ENCODE results near the gene PCOLCE2. TPM values are rescaled to one million over a fixed set of nuclear protein-coding genes. Genes with fewer than 3 reads are reported as not detected.

The PCOLCE2 gene
- polyA plus RNA-seq, 1 donor (not counting 4 experiments of a cell fraction or from before 2014, with no cell fraction given) = 2.4 TPM

DNA sequence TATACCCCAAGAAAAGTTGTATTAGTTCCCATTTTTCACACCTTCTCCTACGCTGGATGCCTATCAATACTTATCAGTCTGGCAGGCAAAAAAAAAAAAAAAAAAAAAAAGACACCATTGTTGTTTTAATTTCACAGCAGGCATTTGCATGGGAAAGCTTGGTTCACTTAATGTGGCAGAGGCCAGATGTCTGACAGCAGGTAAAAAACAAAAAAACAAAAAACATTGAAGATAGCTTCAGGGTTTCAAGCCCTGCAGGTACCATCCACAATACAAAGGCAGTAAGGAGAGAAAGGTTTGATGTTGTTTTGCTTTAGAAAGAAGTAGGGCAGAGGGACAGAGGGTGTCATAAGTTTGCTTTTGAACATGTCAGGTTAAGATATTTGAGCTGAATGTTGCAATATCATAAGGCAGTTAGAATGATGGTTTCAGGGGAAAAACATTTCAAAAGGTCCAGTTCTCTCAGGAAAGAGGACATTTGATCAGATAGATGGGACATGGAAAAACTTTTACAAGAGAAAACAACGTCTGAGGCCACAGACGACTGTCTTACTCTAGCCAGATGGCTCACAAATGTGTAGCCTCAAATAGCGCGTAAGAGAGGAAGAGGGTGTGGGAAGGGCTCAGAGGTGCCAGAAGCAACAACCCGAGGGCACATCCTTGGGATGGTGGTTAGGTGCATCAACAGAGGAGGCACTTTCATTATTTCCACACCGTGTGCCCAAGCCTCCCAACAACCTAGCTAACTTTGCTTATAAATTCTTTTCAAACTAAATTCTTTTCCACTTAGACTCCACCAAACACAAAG lies 25.7 kb downstream of the PCOLCE2 start:
- FAIRE-seq (peak; percentile 96), DNase-seq (ENCODE audit: low read depth, low spot score) (no peak)
- H4K20me1 ChIP-seq (ENCODE audit: control insufficient read depth, extremely low read depth, insufficient read depth, low read length) = no peaks in the 10 kb centered on the region
- H3K9me3 ChIP-seq (ENCODE audit: control insufficient read depth, low read depth, low read length) = no peaks in the 10 kb centered on the region
- no peaks in the 10 kb centered on the region for H3K79me2 ChIP-seq (ENCODE audit: control insufficient read depth, insufficient read depth, low read length)
- H3K9ac ChIP-seq (ENCODE audit: control insufficient read depth, extremely low read depth, insufficient read depth, low read length) = no peak overlapping the region
- H3K27me3 ChIP-seq (ENCODE audit: control insufficient read depth, extremely low read depth, insufficient read depth, low read length) = no peaks in the 10 kb centered on the region
- H3K9me1 ChIP-seq (ENCODE audit: control insufficient read depth, extremely low read depth, insufficient read depth, low read length) = no peaks in the 10 kb centered on the region
- dilution Hi-C loops (cut with MboI; ENCODE audit: extremely low pct_ligation_motif_present, low sequenced_read_pairs) = no loop called here
- no peak for TF ChIP-seq EZH2 (IDR thresholded peaks at IDR 0.05; ENCODE audit: low read length)
- TF ChIP-seq, protein P1, sequence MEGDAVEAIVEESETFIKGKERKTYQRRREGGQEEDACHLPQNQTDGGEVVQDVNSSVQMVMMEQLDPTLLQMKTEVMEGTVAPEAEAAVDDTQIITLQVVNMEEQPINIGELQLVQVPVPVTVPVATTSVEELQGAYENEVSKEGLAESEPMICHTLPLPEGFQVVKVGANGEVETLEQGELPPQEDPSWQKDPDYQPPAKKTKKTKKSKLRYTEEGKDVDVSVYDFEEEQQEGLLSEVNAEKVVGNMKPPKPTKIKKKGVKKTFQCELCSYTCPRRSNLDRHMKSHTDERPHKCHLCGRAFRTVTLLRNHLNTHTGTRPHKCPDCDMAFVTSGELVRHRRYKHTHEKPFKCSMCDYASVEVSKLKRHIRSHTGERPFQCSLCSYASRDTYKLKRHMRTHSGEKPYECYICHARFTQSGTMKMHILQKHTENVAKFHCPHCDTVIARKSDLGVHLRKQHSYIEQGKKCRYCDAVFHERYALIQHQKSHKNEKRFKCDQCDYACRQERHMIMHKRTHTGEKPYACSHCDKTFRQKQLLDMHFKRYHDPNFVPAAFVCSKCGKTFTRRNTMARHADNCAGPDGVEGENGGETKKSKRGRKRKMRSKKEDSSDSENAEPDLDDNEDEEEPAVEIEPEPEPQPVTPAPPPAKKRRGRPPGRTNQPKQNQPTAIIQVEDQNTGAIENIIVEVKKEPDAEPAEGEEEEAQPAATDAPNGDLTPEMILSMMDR (optimal IDR thresholded peaks at IDR 0.05 in 1 of 3, IDR thresholded peaks at IDR 0.05 in 1 of 3, conservative IDR thresholded peaks at IDR 0.05 in 1 of 3; ENCODE audit: extremely low read depth in 1 of 3, insufficient read depth in 2 of 3, low read length in 3 of 3) = no peak
- H3K4me1 ChIP-seq (ENCODE audit: control insufficient read depth, extremely low read depth, insufficient read depth, low read length) = peaks cover 21% of the 10 kb centered on the region
- peak overlapping the region in 2 of 3 experiments; percentile 14 to 29 for H3K4me3 ChIP-seq (ENCODE audit: control insufficient read depth in 2 of 3, extremely low read depth in 1 of 3, insufficient read depth in 2 of 3, low read depth in 1 of 3, low read length in 3 of 3)
- H2AFZ ChIP-seq (ENCODE audit: control insufficient read depth, low read length) = no peak overlapping the region
- H3K36me3 ChIP-seq (ENCODE audit: control insufficient read depth in 2 of 2, extremely low read depth in 1 of 2, insufficient read depth in 2 of 2, low read length in 2 of 2) = no peaks in the 10 kb centered on the region
- peak overlapping the region; percentile 1 for H3K27ac ChIP-seq (ENCODE audit: control insufficient read depth, insufficient read depth, low read length)
- peak overlapping the region; percentile 66 for H3K4me2 ChIP-seq (ENCODE audit: control insufficient read depth, extremely low read depth, insufficient read depth, low read depth, low read length)

DNA sequence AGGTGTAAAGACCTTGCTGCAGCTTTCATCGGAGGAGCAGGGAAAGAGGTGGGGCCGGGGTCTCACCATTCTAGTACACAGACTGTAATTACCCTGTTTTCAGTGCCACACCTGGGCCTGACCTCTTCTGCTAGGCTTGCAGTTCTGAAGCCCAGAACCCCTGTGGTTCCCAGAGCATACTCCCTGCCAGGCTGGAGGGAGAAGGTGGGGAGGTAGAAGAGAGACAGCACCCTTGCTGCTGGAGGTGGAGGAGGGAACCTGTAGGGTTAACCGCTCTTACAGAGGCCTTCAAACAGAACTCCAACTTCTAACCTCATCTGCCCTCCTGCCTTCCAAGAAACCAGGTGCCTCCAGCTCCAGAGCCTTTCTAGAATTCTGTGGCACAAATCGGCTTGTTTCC lies 27.0 kb downstream of the PCOLCE2 start:
- H2AFZ ChIP-seq (ENCODE audit: control insufficient read depth, low read length) = no peak overlapping the region
- TF ChIP-seq EZH2 (IDR thresholded peaks at IDR 0.05; ENCODE audit: low read length) = no peak
- TF ChIP-seq, protein P1 (optimal IDR thresholded peaks at IDR 0.05 in 1 of 3, IDR thresholded peaks at IDR 0.05 in 1 of 3, conservative IDR thresholded peaks at IDR 0.05 in 1 of 3; ENCODE audit: extremely low read depth in 1 of 3, insufficient read depth in 2 of 3, low read length in 3 of 3) = no peak
- no peaks in the 10 kb centered on the region for H4K20me1 ChIP-seq (ENCODE audit: control insufficient read depth, extremely low read depth, insufficient read depth, low read length)
- H3K36me3 ChIP-seq (ENCODE audit: control insufficient read depth in 2 of 2, extremely low read depth in 1 of 2, insufficient read depth in 2 of 2, low read length in 2 of 2) = no peaks in the 10 kb centered on the region
- peaks cover 17% of the 10 kb centered on the region for H3K4me1 ChIP-seq (ENCODE audit: control insufficient read depth, extremely low read depth, insufficient read depth, low read length)
- no peaks in the 10 kb centered on the region for H3K79me2 ChIP-seq (ENCODE audit: control insufficient read depth, insufficient read depth, low read length)
- DNase-seq (ENCODE audit: low read depth, low spot score) = no peak
- no peaks in the 10 kb centered on the region for H3K27me3 ChIP-seq (ENCODE audit: control insufficient read depth, extremely low read depth, insufficient read depth, low read length)
- no peaks in the 10 kb centered on the region for H3K9me3 ChIP-seq (ENCODE audit: control insufficient read depth, low read depth, low read length)
- FAIRE-seq = no peak
- H3K9me1 ChIP-seq (ENCODE audit: control insufficient read depth, extremely low read depth, insufficient read depth, low read length) = no peaks in the 10 kb centered on the region
- no peak overlapping the region for H3K9ac ChIP-seq (ENCODE audit: control insufficient read depth, extremely low read depth, insufficient read depth, low read length)
- no peak overlapping the region for H3K4me2 ChIP-seq (ENCODE audit: control insufficient read depth, extremely low read depth, insufficient read depth, low read depth, low read length)
- no peak overlapping the region for H3K4me3 ChIP-seq (ENCODE audit: control insufficient read depth in 2 of 3, extremely low read depth in 1 of 3, insufficient read depth in 2 of 3, low read depth in 1 of 3, low read length in 3 of 3)
- dilution Hi-C loops (cut with MboI; ENCODE audit: extremely low pct_ligation_motif_present, low sequenced_read_pairs) = no loop called here
- no peak overlapping the region for H3K27ac ChIP-seq (ENCODE audit: control insufficient read depth, insufficient read depth, low read length)
